Keratinocyte (primary cell): ENCODE data around the gene KCTD17. TPM values are rescaled to one million over a fixed set of nuclear protein-coding genes. Genes with fewer than 3 reads are reported as not detected.

Experiments
- DNase-seq: peaks from one replicate; pipeline ENCODE4 v3.0.0-alpha.2; 2011; ENCODE audit warnings: low read depth, missing footprints, low spot score
- FAIRE-seq: peaks from 2 replicates; lab custom pipeline; 2011; peaks lifted over from hg19 to GRCh38; lab: Jason Lieb, UNC
- H2AFZ ChIP-seq: 2 replicates; pipeline ENCODE4 v1.6.0; 2012; ENCODE audit warnings: low read length, control low read depth, inconsistent platforms; ENCODE audit not compliant: control insufficient read depth
- H3K27ac ChIP-seq: 2 replicates; pipeline ENCODE4 v1.5.1; 2011; ENCODE audit warnings: low read length; ENCODE audit not compliant: control insufficient read depth, insufficient read depth
- H3K27me3 ChIP-seq: 3 replicates; pipeline ENCODE4 v1.6.0; 2011; ENCODE audit warnings: low read length; ENCODE audit not compliant: control insufficient read depth, insufficient read depth; ENCODE audit errors: extremely low read depth
- H3K36me3 ChIP-seq, 2 experiments: 2 replicates in 1 of 2; 3 replicates in 1 of 2; pipeline ENCODE4 v1.5.1; 2011; ENCODE audit warnings: low read length in 2 of 2, mild to moderate bottlenecking in 1 of 2; ENCODE audit not compliant: control insufficient read depth in 2 of 2, insufficient read depth in 2 of 2; ENCODE audit errors: extremely low read depth in 1 of 2
- H3K4me1 ChIP-seq: 3 replicates; pipeline ENCODE4 v1.5.1; 2011; ENCODE audit warnings: low read length; ENCODE audit not compliant: control insufficient read depth, insufficient read depth; ENCODE audit errors: extremely low read depth
- H3K4me2 ChIP-seq: 3 replicates; pipeline ENCODE4 v1.6.0; 2011; ENCODE audit warnings: low read depth, low read length; ENCODE audit not compliant: control insufficient read depth, insufficient read depth; ENCODE audit errors: extremely low read depth
- H3K4me3 ChIP-seq, 3 experiments: fragments of 200-600 bp in 1 of 3; sonication (generic) in 1 of 3; 2 replicates in 2 of 3; 3 replicates in 1 of 3; pipeline ENCODE4 v1.5.1; 2011 to 2016; ENCODE audit warnings: low read length in 3 of 3, mild to moderate bottlenecking in 3 of 3, control low read depth in 2 of 3, inconsistent platforms in 1 of 3, low read depth in 1 of 3, mixed read lengths in 1 of 3, mixed run types in 1 of 3, moderate library complexity in 1 of 3; ENCODE audit not compliant: control insufficient read depth in 2 of 3, insufficient read depth in 2 of 3; ENCODE audit errors: extremely low read depth in 1 of 3
- H3K79me2 ChIP-seq: 2 replicates; pipeline ENCODE4 v1.6.0; 2012; ENCODE audit warnings: low read length; ENCODE audit not compliant: control insufficient read depth, insufficient read depth
- H3K9ac ChIP-seq: 3 replicates; pipeline ENCODE4 v1.6.0; 2011; ENCODE audit warnings: low read length; ENCODE audit not compliant: control insufficient read depth, insufficient read depth; ENCODE audit errors: extremely low read depth
- H3K9me1 ChIP-seq: 3 replicates; pipeline ENCODE4 v1.6.0; 2011; ENCODE audit warnings: low read length; ENCODE audit not compliant: control insufficient read depth, insufficient read depth; ENCODE audit errors: extremely low read depth
- H3K9me3 ChIP-seq: 2 replicates; pipeline ENCODE4 v1.5.1; 2012; ENCODE audit warnings: low read depth, low read length; ENCODE audit not compliant: control insufficient read depth
- H4K20me1 ChIP-seq: 3 replicates; pipeline ENCODE4 v1.6.0; 2011; ENCODE audit warnings: low read length; ENCODE audit not compliant: control insufficient read depth, insufficient read depth; ENCODE audit errors: extremely low read depth
- CTCF ChIP-seq, 3 experiments: IDR thresholded peaks in 1 of 3; conservative IDR thresholded peaks in 1 of 3; optimal IDR thresholded peaks in 1 of 3; 2 replicates in 2 of 3; 3 replicates in 1 of 3; pipeline versions ENCODE3 to v1.5.1; 2011; ENCODE audit warnings: low read length in 3 of 3, mild to moderate bottlenecking in 3 of 3, moderate library complexity in 2 of 3, control low read depth in 1 of 3, inconsistent platforms in 1 of 3; ENCODE audit not compliant: insufficient read depth in 2 of 3; ENCODE audit errors: extremely low read depth in 1 of 3
- EZH2 ChIP-seq: IDR thresholded peaks from one replicate; pipeline ENCODE4 v1.6.1; 2012; ENCODE audit warnings: inconsistent platforms, mild to moderate bottlenecking, low read length, moderate library complexity
- dilution Hi-C: fragments of 300-500 bp; cut with MboI; formaldehyde crosslinking; loops from one replicate; pipeline ENCODE4 v1.7.0; 2020; ENCODE audit warnings: low sequenced_read_pairs; ENCODE audit not compliant: extremely low pct_ligation_motif_present
- polyA plus RNA-seq, 5 experiments: library from polyadenylated mRNA; depleted of rRNA in 3 of 5; stranded (reverse) in 3 of 5; stranded (forward) in 1 of 5; unstranded in 1 of 5; fragments of >200 nt; gene quantifications; 1 replicate in 1 of 5; 2 replicates in 3 of 5; 3 replicates in 1 of 5; pipeline versions ENCODE4 v1.2.1 to v1.2.3, GENCODE V29; 2011 to 2012; ENCODE audit warnings: missing spikeins in 2 of 5, low read depth in 1 of 5, low replicate concordance in 1 of 5

Gene KCTD17
- polyA plus RNA-seq, 1 donor (not counting 4 experiments of a cell fraction or from before 2014, with no cell fraction given) = 16.3 TPM

GRCh38 chr22:37010976-37011375 is 40.6 kb upstream of the KCTD17 start:
- DNase-seq = no peak
- no peak for TF ChIP-seq CTCF (optimal IDR thresholded peaks at IDR 0.05 in 1 of 3, IDR thresholded peaks at IDR 0.05 in 1 of 3, conservative IDR thresholded peaks at IDR 0.05 in 1 of 3; ENCODE audit: extremely low read depth in 1 of 3, insufficient read depth in 2 of 3, low read length in 3 of 3)
- TF ChIP-seq EZH2 = no peak
- Histone ChIP-seq H3K27ac (no peak overlapping the region), H3K36me3 (no peaks in the 10 kb centered on the region), H2AFZ (no peak overlapping the region), H3K4me2 (no peak overlapping the region), H3K4me1 (no peaks in the 10 kb centered on the region), H3K9me1 (no peaks in the 10 kb centered on the region), H4K20me1 (no peaks in the 10 kb centered on the region), H3K27me3 (peaks cover 12% of the 10 kb centered on the region), H3K4me3 (no peak overlapping the region), H3K9me3 (no peaks in the 10 kb centered on the region), H3K9ac (no peak overlapping the region), H3K79me2 (no peaks in the 10 kb centered on the region)
- no peak for FAIRE-seq
- dilution Hi-C loops = no loop called here

- dilution Hi-C loops = no loop called here
- Histone ChIP-seq H3K79me2 (no peaks in the 10 kb centered on the region), H4K20me1 (no peaks in the 10 kb centered on the region), H2AFZ (no peak overlapping the region), H3K4me3 (no peak overlapping the region), H3K36me3 (no peaks in the 10 kb centered on the region), H3K9me3 (no peaks in the 10 kb centered on the region), H3K27me3 (peaks cover 8% of the 10 kb centered on the region), H3K27ac (no peak overlapping the region), H3K4me1 (no peaks in the 10 kb centered on the region), H3K4me2 (no peak overlapping the region), H3K9me1 (no peaks in the 10 kb centered on the region), H3K9ac (no peak overlapping the region)
- no peak for TF ChIP-seq EZH2
- TF ChIP-seq CTCF (optimal IDR thresholded peaks at IDR 0.05 in 1 of 3, IDR thresholded peaks at IDR 0.05 in 1 of 3, conservative IDR thresholded peaks at IDR 0.05 in 1 of 3; ENCODE audit: extremely low read depth in 1 of 3, insufficient read depth in 2 of 3, low read length in 3 of 3) = no peak
- DNase-seq (no peak), FAIRE-seq (no peak)
Measured at GRCh38 chr22:37011472-37011871, 40.1 kb upstream of the KCTD17 start.
